Mucosa of stomach (tissue), 1 donor: Measurements from ENCODE around the gene SH3YL1.

Experiments
- H3K27me3 ChIP-seq: one replicate; pipeline ENCODE4 v1.7.0; 2013; ENCODE audit warnings: mild to moderate bottlenecking, low read length; ENCODE audit not compliant: control insufficient read depth, insufficient read depth
- H3K36me3 ChIP-seq: one replicate; pipeline ENCODE4 v1.7.0; 2013; ENCODE audit warnings: low read length; ENCODE audit not compliant: control insufficient read depth, insufficient read depth
- H3K4me1 ChIP-seq: one replicate; pipeline ENCODE4 v1.7.0; 2013; ENCODE audit warnings: mild to moderate bottlenecking, low read length; ENCODE audit not compliant: control insufficient read depth, insufficient read depth
- H3K4me3 ChIP-seq: one replicate; pipeline ENCODE4 v1.7.0; 2013; ENCODE audit warnings: low read length
- H3K9ac ChIP-seq: one replicate; pipeline ENCODE4 v1.7.0; 2013; ENCODE audit warnings: mild to moderate bottlenecking, low read length, moderate library complexity
- H3K9me3 ChIP-seq: one replicate; pipeline ENCODE4 v1.7.0; 2013; ENCODE audit warnings: mild to moderate bottlenecking, low read length, moderate library complexity; ENCODE audit not compliant: control insufficient read depth
- donor health status: Pancreatic carcinoma.

Gene SH3YL1, protein sequence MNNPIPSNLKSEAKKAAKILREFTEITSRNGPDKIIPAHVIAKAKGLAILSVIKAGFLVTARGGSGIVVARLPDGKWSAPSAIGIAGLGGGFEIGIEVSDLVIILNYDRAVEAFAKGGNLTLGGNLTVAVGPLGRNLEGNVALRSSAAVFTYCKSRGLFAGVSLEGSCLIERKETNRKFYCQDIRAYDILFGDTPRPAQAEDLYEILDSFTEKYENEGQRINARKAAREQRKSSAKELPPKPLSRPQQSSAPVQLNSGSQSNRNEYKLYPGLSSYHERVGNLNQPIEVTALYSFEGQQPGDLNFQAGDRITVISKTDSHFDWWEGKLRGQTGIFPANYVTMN

DNA sequence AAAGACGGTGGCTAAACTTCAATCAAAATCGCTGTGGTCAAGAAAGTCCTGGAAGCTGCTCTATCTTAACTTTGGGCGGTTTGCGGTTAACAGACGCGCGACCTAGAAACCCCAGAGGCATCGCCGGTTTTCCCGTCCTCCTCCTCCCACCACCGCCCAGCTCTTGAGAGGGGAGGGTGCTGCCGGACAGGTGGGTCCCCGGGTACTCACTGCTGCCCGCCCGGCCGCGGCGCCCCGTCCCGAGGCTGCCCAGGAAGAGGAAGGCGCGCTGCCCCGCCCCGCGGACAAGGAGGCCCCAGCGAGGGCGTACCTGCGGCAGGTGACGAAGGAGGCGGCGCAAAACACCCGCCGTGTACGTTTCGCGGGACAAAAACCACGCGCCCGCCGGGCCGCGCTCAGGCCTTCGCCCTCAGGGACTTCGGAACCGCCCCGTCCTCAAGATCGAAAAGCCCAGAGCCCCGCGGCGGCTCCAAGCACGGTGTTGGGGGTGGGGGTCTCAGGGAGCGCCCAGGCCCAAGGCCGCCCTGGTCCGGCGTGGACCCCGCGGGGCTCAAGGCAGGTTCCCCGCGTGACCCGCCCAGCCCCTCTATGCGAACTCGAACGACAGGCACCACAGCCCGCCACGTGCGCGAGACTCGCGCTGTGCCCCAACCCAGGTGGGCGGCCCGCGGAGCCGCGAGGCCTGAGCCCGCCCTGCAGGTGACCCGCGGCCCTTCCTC, at the start of gene SH3YL1:
SH3YL1 (minus strand) TSS at position 259 of the 719 bp plus-strand sequence; CDS start at position 211, 48 bp downstream.
- Histone ChIP-seq H3K36me3 (no peaks in the 10 kb centered on the region), H3K4me3 (peak within 1 kb of the TSS; percentile 86), H3K4me1 (peaks cover 22% of the 10 kb centered on the region), H3K27me3 (no peaks in the 10 kb centered on the region), H3K9ac (peak within 1 kb of the TSS; percentile 89), H3K9me3 (no peaks in the 10 kb centered on the region)

DNA sequence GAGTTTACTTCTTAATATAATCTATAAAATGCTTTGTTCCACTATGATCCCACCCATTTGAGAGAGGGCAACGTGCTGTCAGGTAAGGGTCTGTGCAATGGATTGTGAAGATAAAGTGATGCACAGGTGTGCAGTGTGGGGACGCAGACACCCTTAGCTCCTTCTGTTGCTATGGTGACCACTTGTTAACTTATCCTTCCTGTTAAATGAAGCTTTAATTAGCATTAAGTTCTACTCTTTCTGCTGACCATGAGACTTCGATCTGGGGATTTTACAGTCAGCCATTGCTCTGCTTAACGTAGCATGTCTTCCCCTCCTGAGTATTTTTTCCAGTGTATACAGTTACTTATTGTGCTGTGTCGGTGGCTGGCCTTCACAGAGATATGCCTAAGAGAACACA, 47.2 kb upstream of the SH3YL1 start:
- no peaks in the 10 kb centered on the region for H3K9me3 ChIP-seq
- no peak overlapping the region for H3K9ac ChIP-seq
- H3K36me3 ChIP-seq, result no peaks in the 10 kb centered on the region
- H3K4me3 ChIP-seq, result no peak overlapping the region
- H3K4me1 ChIP-seq, result no peaks in the 10 kb centered on the region
- no peaks in the 10 kb centered on the region for H3K27me3 ChIP-seq

DNA sequence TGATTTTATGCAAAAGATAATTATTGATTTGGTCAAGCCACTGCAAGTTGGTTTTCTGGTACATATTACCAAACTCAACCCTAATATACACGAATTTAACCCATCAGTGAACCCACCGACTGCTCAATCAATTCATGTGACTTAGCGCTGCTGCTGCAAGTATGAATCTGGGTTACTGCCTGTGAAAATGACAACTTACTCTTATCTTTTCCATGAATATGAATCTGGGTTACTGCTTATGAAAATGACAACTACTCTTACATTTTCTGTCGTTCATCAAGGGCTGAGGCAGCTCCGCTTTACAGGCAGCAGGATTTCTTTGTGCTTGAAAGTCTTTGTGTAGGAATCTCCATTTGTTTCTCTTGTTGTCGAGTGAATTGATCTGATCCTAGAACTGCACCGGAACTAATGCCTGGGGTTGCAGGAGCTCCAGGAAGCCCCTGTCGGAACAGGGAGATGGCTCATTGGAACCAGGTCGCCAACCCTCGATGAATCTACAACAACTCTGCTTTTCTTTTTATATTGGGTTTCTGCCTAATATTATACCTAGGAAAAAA, 46.2 kb upstream of the SH3YL1 start:
- H3K36me3 ChIP-seq, result no peaks in the 10 kb centered on the region
- no peak overlapping the region for H3K9ac ChIP-seq
- no peak overlapping the region for H3K4me3 ChIP-seq
- H3K9me3 ChIP-seq, result no peaks in the 10 kb centered on the region
- H3K4me1 ChIP-seq, result no peaks in the 10 kb centered on the region
- H3K27me3 ChIP-seq, result no peaks in the 10 kb centered on the region

DNA sequence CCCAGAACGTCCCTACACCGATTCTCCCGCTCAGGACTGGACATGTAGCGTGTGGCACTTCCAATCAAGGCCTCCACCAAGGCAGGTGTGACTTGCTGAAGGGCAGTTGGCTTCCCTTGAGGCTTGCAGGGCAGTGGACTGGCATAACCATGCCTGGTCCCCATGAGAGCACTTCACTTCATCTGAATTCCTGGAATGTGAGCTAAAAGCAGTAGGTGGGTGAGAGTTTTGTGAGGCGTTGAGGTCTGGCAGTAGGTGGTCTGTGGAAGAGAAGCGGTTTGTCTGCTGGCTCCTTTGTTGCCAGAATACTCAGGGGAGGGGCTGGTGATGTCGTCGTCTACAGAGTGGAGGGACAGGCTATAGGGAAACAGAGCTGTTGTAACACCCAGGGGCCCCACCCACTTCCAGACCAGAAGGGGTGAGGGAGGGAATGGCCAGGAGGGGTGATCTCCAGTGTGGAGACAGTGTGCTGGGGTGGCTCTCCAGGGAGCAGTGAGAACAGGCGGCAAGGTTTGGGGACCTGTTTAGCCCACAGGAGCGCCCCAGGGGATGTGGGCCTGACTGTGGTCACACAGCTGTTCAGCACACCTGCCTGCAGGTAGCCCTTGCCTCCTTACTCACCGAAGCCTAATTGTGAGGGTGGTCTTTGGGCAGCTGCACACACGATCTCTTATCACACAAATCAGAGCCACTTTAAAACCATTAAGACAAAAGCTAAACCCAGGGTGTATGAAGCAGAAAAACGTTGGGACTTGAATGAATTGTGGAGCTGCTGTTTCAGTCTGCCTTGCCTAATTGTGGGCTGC, 45.5 kb upstream of the SH3YL1 start:
- Histone ChIP-seq H3K4me1 (no peaks in the 10 kb centered on the region), H3K9ac (no peak overlapping the region), H3K9me3 (no peaks in the 10 kb centered on the region), H3K36me3 (no peaks in the 10 kb centered on the region), H3K27me3 (no peaks in the 10 kb centered on the region), H3K4me3 (no peak overlapping the region)

DNA sequence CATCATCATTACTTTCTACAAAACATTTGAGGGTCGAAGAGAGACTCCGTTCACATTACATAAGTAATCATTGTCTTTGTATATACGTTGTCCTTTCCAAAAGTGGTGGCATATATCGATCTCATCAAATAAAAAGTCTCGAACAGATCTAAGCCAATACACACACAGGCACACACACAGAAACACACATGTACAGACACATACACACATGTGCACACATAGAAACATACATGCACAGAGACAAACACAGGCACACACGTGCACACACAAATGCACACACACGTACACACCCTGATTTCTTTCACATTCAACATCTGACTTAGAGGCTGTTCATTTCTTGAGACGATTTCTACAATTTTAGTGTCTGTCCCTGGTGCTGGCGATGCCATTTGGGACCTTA, 41.5 kb upstream of the SH3YL1 start:
- no peaks in the 10 kb centered on the region for H3K27me3 ChIP-seq
- no peaks in the 10 kb centered on the region for H3K36me3 ChIP-seq
- no peaks in the 10 kb centered on the region for H3K9me3 ChIP-seq
- H3K4me1 ChIP-seq, result no peaks in the 10 kb centered on the region
- no peak overlapping the region for H3K4me3 ChIP-seq
- no peak overlapping the region for H3K9ac ChIP-seq

DNA sequence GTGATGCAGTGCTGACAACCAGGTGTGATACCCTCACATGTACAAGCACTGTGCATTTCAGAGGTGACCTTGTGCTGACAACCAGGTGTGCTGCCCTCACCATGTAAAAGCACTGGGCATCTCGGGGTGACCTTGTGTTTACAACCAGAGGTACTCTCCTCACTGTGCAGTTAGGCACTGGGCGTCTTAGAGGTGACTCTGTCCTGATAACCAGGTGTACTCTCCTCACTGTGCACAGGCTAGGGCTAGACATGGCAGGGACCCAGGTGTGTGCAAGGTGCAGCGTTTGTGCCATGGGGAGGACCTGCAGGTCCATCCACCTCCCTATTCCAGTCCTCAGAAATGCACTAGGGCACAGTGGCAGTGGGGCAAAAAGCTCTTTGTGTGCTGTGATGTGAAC, 32.5 kb upstream of the SH3YL1 start:
- Histone ChIP-seq H3K4me3 (no peak overlapping the region), H3K36me3 (no peaks in the 10 kb centered on the region), H3K4me1 (no peaks in the 10 kb centered on the region), H3K9me3 (no peaks in the 10 kb centered on the region), H3K9ac (no peak overlapping the region), H3K27me3 (peaks cover 9% of the 10 kb centered on the region)

DNA sequence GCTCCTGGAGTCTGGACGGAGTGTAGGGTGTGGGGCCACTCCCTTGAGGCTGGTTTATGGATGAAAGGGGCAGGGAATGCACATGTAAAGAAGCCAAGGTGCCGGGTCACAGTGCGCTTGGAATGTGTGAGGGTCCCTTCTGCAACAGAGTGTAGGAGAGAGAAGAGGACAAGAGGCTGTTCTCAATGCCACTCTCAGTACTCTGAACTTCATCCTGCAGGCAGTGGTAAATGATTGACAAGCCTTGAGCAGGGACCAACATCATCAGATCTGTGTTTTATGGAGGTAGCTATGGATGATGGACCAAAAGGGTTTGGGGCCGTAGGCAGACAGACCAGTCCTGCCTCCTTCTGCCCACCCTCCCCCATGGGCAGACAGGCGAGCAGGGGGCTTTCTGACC, 31.3 kb upstream of the SH3YL1 start:
- Histone ChIP-seq H3K9ac (no peak overlapping the region), H3K4me1 (no peaks in the 10 kb centered on the region), H3K9me3 (no peaks in the 10 kb centered on the region), H3K36me3 (no peaks in the 10 kb centered on the region), H3K27me3 (peaks cover 15% of the 10 kb centered on the region), H3K4me3 (no peak overlapping the region)

DNA sequence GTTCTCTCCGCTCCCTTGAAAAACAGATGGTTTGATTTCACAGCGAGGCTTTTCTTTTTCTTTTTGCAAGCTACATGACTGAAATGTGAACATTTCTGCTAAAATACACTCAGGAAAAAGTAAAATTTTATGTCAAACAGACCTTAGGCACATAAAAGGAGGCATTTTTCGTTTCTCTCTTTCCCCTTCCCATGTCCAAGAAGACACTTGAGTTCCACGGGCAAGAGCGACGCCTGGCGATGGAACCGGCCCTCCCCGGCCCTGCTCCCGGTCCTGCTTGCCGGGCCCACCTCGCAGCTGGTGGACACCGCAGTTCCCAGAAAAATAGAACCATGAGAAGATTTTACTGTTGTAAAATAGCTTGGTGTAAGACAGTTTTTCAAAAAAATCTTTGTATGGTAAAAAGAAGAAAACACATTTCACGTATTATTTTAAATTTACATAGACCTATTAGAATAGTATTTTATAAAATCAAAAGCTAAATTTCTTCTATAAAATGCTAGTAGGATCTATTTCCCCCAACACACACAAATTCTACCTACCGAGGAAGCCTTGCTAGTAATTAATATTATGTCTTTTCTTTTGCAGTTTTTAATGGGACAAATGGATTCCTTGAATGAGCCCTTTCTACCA, 26.4 kb upstream of the SH3YL1 start:
- no peak overlapping the region for H3K9ac ChIP-seq
- H3K4me1 ChIP-seq, result peaks cover 8% of the 10 kb centered on the region
- no peaks in the 10 kb centered on the region for H3K36me3 ChIP-seq
- peak overlapping the region; percentile 36 for H3K4me3 ChIP-seq
- no peaks in the 10 kb centered on the region for H3K9me3 ChIP-seq
- H3K27me3 ChIP-seq, result peaks cover 33% of the 10 kb centered on the region

DNA sequence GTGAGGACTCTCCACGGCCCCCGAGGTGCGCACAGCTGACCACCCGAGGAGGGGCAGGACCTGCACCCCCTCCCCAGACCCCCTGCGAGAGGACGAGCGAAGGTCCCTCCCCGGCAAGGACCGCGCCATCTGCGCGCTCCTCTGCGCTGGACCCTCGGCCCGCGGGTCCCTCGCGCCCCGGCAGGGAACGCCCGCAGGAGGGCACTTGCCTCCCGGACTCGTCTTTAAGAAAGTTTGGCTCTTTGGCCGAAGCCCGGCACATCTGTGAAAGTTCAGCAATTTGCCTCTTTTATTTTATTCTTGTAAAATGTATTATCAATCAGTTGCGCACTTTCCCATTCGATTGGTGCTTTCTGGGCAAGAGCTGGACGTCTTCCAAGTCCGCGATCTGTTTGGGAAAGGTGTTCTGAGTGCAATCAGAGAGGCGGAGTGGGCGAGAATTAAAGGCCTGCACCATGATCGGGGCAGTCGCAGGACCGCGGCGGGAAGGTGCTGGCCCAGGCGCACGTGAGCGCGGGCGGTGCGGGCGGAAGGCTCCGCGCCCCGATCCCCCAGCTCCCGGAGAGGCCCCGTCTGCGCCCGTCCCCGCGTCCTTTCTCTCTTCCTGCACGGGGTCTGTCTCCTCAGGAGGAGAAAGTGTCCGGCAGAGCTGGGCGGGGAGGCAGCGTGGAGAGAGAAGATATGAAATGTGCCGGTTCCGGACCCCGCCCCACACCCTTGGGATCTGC, 25.7 kb upstream of the SH3YL1 start:
- H3K4me3 ChIP-seq, result peak overlapping the region; percentile 36
- H3K36me3 ChIP-seq, result no peaks in the 10 kb centered on the region
- peaks cover 8% of the 10 kb centered on the region for H3K4me1 ChIP-seq
- H3K9me3 ChIP-seq, result no peaks in the 10 kb centered on the region
- H3K27me3 ChIP-seq, result peaks cover 31% of the 10 kb centered on the region
- peak overlapping the region; percentile 34 for H3K9ac ChIP-seq

DNA sequence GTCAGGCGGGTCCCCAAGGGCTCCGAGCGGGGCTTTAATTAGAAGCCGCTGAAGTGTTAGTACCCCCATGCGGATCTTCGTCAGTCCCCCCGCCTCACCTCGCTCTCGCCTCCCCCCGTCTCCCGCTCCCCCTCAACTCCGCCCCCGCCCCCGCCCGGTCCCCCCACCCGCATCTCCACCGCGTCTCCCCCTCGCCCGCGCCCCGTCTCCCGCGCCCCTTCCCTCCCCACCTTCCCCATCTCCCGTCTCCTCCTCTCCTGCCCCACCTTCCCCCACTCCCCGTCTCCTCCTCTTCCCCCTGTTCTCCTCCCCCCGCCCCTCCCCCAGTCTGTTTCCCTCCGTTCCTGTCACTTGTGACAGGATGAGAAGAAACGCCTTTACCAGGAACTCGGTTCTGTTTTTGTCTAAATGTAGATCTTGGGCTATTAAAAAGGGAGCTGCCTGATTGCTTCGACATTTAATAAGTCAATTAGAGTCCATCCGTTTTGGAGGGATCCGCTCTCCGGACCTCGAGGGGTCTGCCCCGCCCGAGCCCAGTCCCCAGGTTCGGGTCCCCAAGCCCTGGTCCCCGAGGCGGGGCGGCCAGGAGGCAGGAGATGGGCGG, 25.0 kb upstream of the SH3YL1 start:
- Histone ChIP-seq H3K9ac (no peak overlapping the region), H3K27me3 (peaks cover 31% of the 10 kb centered on the region), H3K36me3 (no peaks in the 10 kb centered on the region), H3K4me1 (peaks cover 8% of the 10 kb centered on the region), H3K4me3 (no peak overlapping the region), H3K9me3 (no peaks in the 10 kb centered on the region)
